ENCODE results near the gene MAP4K2.
"Not testable (repeated sequence)": the region's sequence is repeated elsewhere in the genome, so short reads cannot be mapped to it uniquely, and the experiment has no call there.

The MAP4K2 gene

GRCh38 chr11:64803158-64803845 is at the start of gene MAP4K2:
MAP4K2 (minus strand) TSS chr11:64803214; CDS start chr11:64803149, 65 bp downstream.
- DNase-seq, result peak; percentile 15

- DNase-seq, result no peak
These were observed 48.9 kb upstream of the MAP4K2 start for GRCh38 chr11:64851831-64852351.

- DNase-seq, result no peak
These were observed 48.1 kb upstream of the MAP4K2 start for GRCh38 chr11:64850979-64851567.

- no peak for DNase-seq
These were observed 46.8 kb upstream of the MAP4K2 start for GRCh38 chr11:64849598-64850356.

- no peak for DNase-seq
These were observed 46.0 kb upstream of the MAP4K2 start for GRCh38 chr11:64848826-64849597.

GRCh38 chr11:64848214-64848825 is 45.3 kb upstream of the MAP4K2 start:
- no peak for DNase-seq

- peak; percentile 64 for DNase-seq
These were observed 44.1 kb upstream of the MAP4K2 start for GRCh38 chr11:64846998-64847666.

GRCh38 chr11:64845776-64846129 is 42.7 kb upstream of the MAP4K2 start:
- not testable (repeated sequence) for DNase-seq

- DNase-seq, result no peak
These were observed 42.2 kb upstream of the MAP4K2 start for GRCh38 chr11:64845129-64845775.

GRCh38 chr11:64844330-64845128 is 41.5 kb upstream of the MAP4K2 start, which contains the start of gene CDC42BPG:
CDC42BPG (minus strand) TSS chr11:64844653; CDS start chr11:64844569, 84 bp downstream.
- DNase-seq, result peak; percentile 56

- DNase-seq, result no peak
These were observed 40.8 kb upstream of the MAP4K2 start for GRCh38 chr11:64843686-64844329.

- no peak for DNase-seq
These were observed 40.1 kb upstream of the MAP4K2 start for GRCh38 chr11:64842851-64843685.

GRCh38 chr11:64842366-64842759 is 39.3 kb upstream of the MAP4K2 start:
- no peak for DNase-seq

- no peak for DNase-seq
These were observed 38.8 kb upstream of the MAP4K2 start for GRCh38 chr11:64841592-64842365.

GRCh38 chr11:64839887-64840782 is 37.1 kb upstream of the MAP4K2 start:
- no peak for DNase-seq

GRCh38 chr11:64839335-64839734 is 36.3 kb upstream of the MAP4K2 start:
- DNase-seq, result no peak
